NCI-H2107 treated with DMSO at 0.1 percent for 48 hours (cell line): ENCODE data around the gene ZNF554.
"Not testable (repeated sequence)": the region's sequence is repeated elsewhere in the genome, so short reads cannot be mapped to it uniquely, and the experiment has no call there.

Experiments used
- DNase-seq: peaks from one replicate; lab custom pipeline; 2025; ENCODE audit not compliant: unreplicated experiment; lab: John Stamatoyannopoulos, UW

Gene ZNF554

GRCh38 chr19:2790557-2791271, 29.0 kb upstream of the ZNF554 start:
- no peak for DNase-seq

- DNase-seq: no peak
These were observed 28.2 kb upstream of the ZNF554 start for GRCh38 chr19:2791440-2791839.

DNA sequence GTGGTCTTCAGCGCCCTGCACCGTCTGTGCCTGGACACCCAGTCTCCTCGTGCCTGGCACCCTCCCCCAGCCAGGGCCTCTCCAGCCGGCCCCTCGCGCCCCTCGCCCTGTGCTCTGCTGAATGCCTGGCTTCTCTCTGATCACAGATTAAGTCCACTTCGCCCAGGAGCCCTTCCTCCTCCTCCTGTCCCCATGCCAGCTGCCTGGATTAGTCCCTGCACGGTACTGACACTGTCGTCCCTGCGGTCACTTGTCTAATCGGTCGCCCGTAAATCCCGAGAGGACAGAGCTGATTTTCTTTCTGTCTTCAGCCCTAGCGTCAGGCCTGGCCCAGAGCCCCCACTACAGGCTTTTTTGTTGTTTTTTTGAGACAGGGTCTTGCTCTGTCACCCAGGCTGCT, 27.8 kb upstream of the ZNF554 start:
- no peak for DNase-seq

DNA sequence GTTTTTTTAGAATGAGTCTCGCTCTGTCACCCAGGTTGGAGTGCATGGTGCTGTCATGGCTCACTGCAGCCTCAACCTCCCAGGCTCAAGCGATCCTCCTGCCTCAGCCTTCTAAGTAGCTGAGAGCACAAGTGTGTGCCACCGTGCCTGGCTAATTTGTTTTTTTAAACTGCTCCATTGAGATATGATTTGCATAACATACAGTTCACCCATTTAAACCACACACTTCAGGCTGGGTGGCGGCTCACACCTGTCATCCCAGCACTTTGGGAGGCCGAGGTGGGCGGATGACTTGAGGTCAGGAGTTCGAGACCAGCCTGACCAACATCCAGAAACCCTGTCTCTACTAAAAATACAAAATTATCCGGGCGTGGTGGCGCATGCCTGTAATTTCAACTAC, 27.0 kb upstream of the ZNF554 start:
- DNase-seq: not testable (repeated sequence)

- DNase-seq: no peak
These were observed 26.5 kb upstream of the ZNF554 start for GRCh38 chr19:2793126-2793525.

DNA sequence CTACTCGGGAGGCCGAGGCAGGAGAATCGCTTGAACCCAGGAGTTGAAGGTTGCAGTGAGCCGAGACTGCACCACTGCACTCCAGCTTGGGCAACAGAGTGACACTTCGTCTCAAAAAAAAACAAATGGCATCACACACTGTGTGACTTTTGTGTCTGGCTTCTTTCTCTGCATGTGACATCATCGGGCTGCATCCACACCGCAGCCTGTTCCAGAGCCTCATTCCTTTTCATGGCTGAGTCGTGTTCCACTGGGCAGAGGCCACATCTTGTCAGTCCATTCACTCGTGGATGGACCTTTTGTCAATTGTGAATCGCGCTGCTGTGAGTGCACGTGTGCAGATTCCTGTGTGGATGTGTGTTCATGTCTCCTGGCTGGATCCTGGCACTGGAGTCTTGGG, 26.1 kb upstream of the ZNF554 start:
- DNase-seq: no peak

- DNase-seq: no peak
These were observed 23.6 kb upstream of the ZNF554 start for GRCh38 chr19:2795827-2796658.

- DNase-seq: no peak
These were observed 22.9 kb upstream of the ZNF554 start for GRCh38 chr19:2796659-2797266.

DNA sequence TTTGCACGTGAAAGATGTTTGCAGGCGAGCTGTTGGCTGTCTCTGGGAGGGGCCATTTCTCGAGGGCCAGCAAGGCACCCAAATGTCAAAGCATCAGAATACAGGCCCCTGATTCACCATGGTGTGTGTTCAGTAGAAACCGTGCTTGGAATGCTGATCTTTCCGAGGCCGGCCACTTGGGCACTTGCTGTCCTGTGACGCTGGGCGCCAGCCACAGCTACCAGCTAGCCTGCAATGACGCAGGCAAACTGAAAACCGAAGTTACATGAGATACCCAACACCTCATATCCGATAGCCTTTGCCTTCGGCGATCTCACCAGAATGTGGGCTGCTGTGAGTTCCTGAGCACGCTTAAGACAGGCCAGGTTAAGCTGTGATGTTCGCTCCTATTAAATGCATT, 22.4 kb upstream of the ZNF554 start:
- no peak for DNase-seq

DNA sequence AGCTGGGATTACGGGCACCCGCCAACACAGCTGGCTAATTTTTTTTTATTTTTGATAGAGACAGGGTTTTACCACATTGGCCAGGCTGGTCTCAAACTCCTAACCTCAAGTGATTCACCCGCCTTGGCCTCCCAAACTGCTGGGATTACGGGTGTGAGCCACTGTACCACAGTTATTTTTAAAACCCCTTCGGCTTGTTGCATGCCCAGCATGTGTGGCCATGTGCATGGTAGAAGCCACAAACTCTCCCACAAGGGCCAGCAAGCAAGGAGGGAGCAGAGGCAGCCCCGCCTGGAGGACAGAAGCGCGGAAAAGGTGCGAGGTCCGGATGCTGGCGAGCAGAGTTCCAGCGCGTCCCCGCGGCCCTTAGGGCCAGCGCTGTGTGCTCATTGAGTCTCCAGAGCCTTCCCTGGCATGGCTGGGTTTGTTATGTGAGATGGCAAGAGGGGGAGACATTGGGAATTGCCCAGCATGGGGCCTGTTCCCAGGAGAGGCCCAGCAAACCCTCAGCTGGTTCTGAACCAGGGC, 21.4 kb upstream of the ZNF554 start:
- DNase-seq: no peak

DNA sequence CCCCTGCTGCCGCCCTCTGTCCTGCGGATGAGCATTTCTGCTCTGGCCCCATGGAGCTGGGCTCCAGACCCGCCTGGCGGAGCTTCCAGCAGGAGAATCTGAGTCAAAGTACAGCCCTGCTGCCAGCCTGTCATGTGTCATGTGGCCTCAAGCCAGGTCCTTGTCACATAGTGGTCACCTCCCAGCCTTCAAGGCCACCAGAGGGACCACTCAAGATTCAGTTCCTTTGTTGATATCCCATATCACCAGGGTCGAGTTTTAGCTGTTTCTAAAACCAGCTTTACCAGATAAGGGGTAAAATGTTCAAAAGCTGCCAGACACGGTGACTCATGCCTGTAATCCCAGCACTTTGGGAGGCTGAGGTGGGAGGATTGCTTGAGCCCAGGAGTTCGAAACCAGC, 20.9 kb upstream of the ZNF554 start:
- DNase-seq: no peak

- no peak for DNase-seq
These were observed 20.2 kb upstream of the ZNF554 start for GRCh38 chr19:2799273-2800020.

- no peak for DNase-seq
These were observed 19.2 kb upstream of the ZNF554 start for GRCh38 chr19:2800506-2800905.

GRCh38 chr19:2802826-2803225, 16.8 kb upstream of the ZNF554 start:
- no peak for DNase-seq

- no peak for DNase-seq
These were observed 16.0 kb upstream of the ZNF554 start for GRCh38 chr19:2803486-2804155.

GRCh38 chr19:2804156-2805004, 15.3 kb upstream of the ZNF554 start:
- no peak for DNase-seq

DNA sequence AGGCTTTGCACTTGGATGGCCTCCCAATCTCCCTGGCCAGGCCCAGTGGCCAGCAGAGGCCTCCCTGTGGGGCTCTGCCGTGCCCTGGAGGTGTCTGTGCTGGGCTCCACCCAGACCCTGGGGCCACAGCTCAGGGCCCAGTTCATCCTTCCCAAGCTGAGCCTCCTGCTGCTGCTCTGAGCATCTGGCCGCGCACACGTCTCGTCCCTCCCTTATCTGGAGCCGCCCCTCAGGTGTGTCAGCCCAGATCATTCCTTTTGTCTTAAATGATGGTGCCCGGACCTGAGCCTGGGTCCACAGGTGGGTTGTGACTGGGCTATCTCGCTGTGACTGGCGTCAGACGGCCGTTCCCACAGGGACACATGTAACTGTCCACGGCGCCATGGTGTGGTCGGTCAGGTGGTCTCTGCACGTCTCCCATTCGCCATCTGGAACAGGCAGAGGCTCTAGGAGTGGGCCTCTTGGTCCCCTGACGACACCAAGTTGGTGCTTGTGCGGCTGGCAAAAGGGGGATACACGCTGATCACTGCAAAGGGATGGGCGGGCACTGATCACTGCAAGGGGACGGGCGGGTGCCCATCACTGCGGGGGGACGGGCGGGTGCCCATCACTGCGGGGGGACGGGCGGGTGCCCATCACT, 14.3 kb upstream of the ZNF554 start:
- no peak for DNase-seq

- no peak for DNase-seq
These were observed 13.5 kb upstream of the ZNF554 start for GRCh38 chr19:2805991-2806649.
